ENCODE results near the gene A1BG. TPM values are rescaled to one million over a fixed set of nuclear protein-coding genes. Genes with fewer than 3 reads are reported as not detected.

The A1BG gene
- total and polyA plus RNA-seq, 7 donors: 1.9 to 23.4 (median 14.3) TPM

GRCh38 chr19:58366585-58367430 is 13.5 kb upstream of the A1BG start:
- no peak for DNase-seq
- no peaks in the 10 kb centered on the region for H3K36me3 ChIP-seq
- peaks cover 0 to 18% (median 13%) of the 10 kb centered on the region in 3 donors for H3K27me3 ChIP-seq
- no peak overlapping the region for H3K4me3 ChIP-seq
- WGBS, 2 donors: 92 to 95% methylated on average over 32 of the region's 32 CpGs
- TF ChIP-seq POLR2AphosphoS5 (IDR thresholded peaks at IDR 0.05) (no peak), POLR2A (IDR thresholded peaks at IDR 0.05) (no peak), CTCF (IDR thresholded peaks at IDR 0.05) (no peak), EP300 (IDR thresholded peaks at IDR 0.05) (no peak)
- H3K4me1 ChIP-seq: peaks cover 0 to 2% (median under 1%) of the 10 kb centered on the region in 4 donors
- H3K27ac ChIP-seq: no peak overlapping the region
- no peaks in the 10 kb centered on the region for H3K9me3 ChIP-seq
- intact Hi-C loops (cut with DNase I): no loop called here

- Histone ChIP-seq H3K4me3 (no peak overlapping the region), H3K4me1 (peaks cover 0 to 9% (median 3%) of the 10 kb centered on the region in 4 donors), H3K27ac (no peak overlapping the region), H3K36me3 (no peaks in the 10 kb centered on the region), H3K27me3 (peaks cover 0 to 18% (median 13%) of the 10 kb centered on the region in 3 donors), H3K9me3 (no peaks in the 10 kb centered on the region)
- intact Hi-C loops (cut with DNase I): no loop called here
- WGBS, 2 donors: 51 to 87% methylated on average over 5 of the region's 5 CpGs
- TF ChIP-seq CTCF (IDR thresholded peaks at IDR 0.05): no peak
- TF ChIP-seq EP300 (IDR thresholded peaks at IDR 0.05): no peak
- TF ChIP-seq POLR2AphosphoS5 (IDR thresholded peaks at IDR 0.05): no peak
- TF ChIP-seq POLR2A (IDR thresholded peaks at IDR 0.05): no peak
- no peak for DNase-seq
These were observed 10.9 kb upstream of the A1BG start for GRCh38 chr19:58364146-58364545.

GRCh38 chr19:58362272-58362994 is 9.1 kb upstream of the A1BG start, which contains the start of gene ZNF497:
Gene ZNF497, minus strand, starts transcription at chr19:58362751. Its CDS starts 5,116 bp downstream, at chr19:58357635.
- DNase-seq: peak; percentile 98
- H3K36me3 ChIP-seq: no peaks in the 10 kb centered on the region
- peak within 1 kb of the TSS; percentile 87 to 96 (median 93) for H3K27ac ChIP-seq
- peak in 1 of 4 donors; percentile 41 for TF ChIP-seq EP300 (IDR thresholded peaks at IDR 0.05)
- peak in 1 of 4 experiments; percentile 8 for TF ChIP-seq CTCF (IDR thresholded peaks at IDR 0.05)
- TF ChIP-seq POLR2A (IDR thresholded peaks at IDR 0.05): peak; percentile 52 to 68
- peak; percentile 60 to 91 (median 80) for TF ChIP-seq POLR2AphosphoS5 (IDR thresholded peaks at IDR 0.05)
- H3K4me3 ChIP-seq: peak within 1 kb of the TSS; percentile 69 to 78 (median 72)
- 0% methylated on average over 74 of the region's 74 CpGs for WGBS, 2 donors
- peaks cover 0 to 10% (median 9%) of the 10 kb centered on the region in 3 donors for H3K27me3 ChIP-seq
- intact Hi-C loops (cut with DNase I): loop anchor here (1.0 to 2.0 kb wide), 4 partner anchors 18 to 78 kb away; partner anchors contain the start of genes ZNF132 and ZNF837
- H3K4me1 ChIP-seq: peaks cover 0 to 9% (median 3%) of the 10 kb centered on the region in 4 donors
- no peaks in the 10 kb centered on the region for H3K9me3 ChIP-seq

- intact Hi-C loops (cut with DNase I): loop anchor here (1.0 to 2.0 kb wide), 4 partner anchors 19 to 79 kb away; partner anchors contain the start of genes ZNF132 and ZNF837
- DNase-seq: no peak
- H3K4me1 ChIP-seq: peaks cover 0 to 13% (median 3%) of the 10 kb centered on the region in 4 donors
- peak overlapping the region; percentile 87 to 96 (median 93) for H3K27ac ChIP-seq
- TF ChIP-seq CTCF (IDR thresholded peaks at IDR 0.05): no peak
- no peak for TF ChIP-seq EP300 (IDR thresholded peaks at IDR 0.05)
- TF ChIP-seq POLR2AphosphoS5 (IDR thresholded peaks at IDR 0.05): no peak
- TF ChIP-seq POLR2A (IDR thresholded peaks at IDR 0.05): no peak
- H3K27me3 ChIP-seq: peaks cover under 1 to 10% (median 9%) of the 10 kb centered on the region in 3 donors
- H3K36me3 ChIP-seq: no peaks in the 10 kb centered on the region
- peak overlapping the region; percentile 69 to 78 (median 72) for H3K4me3 ChIP-seq
- H3K9me3 ChIP-seq: no peaks in the 10 kb centered on the region
- 5 to 11% methylated on average over 28 of the region's 28 CpGs for WGBS, 2 donors
These were observed 8.6 kb upstream of the A1BG start for GRCh38 chr19:58361900-58362271.

All from sigmoid colon (tissue), 7 donors.